K562 (cell line): ENCODE measurements around the gene DTYMK. TPM values are rescaled to one million over a fixed set of nuclear protein-coding genes. Genes with fewer than 3 reads are reported as not detected.
A peak's percentile ranks its signal among the peaks of the same experiment; 100 is the strongest.

Experiments used
- HDAC6 ChIP-seq: IDR thresholded peaks from 2 replicates; pipeline ENCODE4 v1.6.1; 2012; ENCODE audit warnings: low read depth, mild to moderate bottlenecking, control low read depth, inconsistent platforms, low read length, moderate library complexity
- NR3C1 ChIP-seq: sonication (generic); formaldehyde crosslinking; IDR thresholded peaks from 2 replicates; pipeline ENCODE4 v1.8.1; 2022; ENCODE audit warnings: missing genetic modification reagents
- NUFIP1 ChIP-seq: fragments of 450-650 bp; IDR thresholded peaks from 2 replicates; pipeline ENCODE4 v1.6.1; 2018; ENCODE audit not compliant: partially characterized antibody
- POLR3G ChIP-seq: IDR thresholded peaks from 2 replicates; pipeline ENCODE4 v1.6.1; 2011; ENCODE audit not compliant: insufficient read length, insufficient replicate concordance; ENCODE audit errors: extremely low read depth
- SUPT5H ChIP-seq: fragments of 450-650 bp; IDR thresholded peaks from 2 replicates; pipeline ENCODE4 v1.6.1; 2016
- TAL1 ChIP-seq: fragments of 450-650 bp; IDR thresholded peaks from 2 replicates; pipeline ENCODE4 v1.6.1; 2016; ENCODE audit warnings: mild to moderate bottlenecking
- TEAD1 ChIP-seq, 2 experiments: fragments of 450-650 bp in 1 of 2; sonication (generic) in 1 of 2; formaldehyde crosslinking; IDR thresholded peaks; 2 replicates each; pipeline versions ENCODE4 v1.4.0 to v1.8.0; 2020 to 2022; ENCODE audit warnings: mild to moderate bottlenecking in 2 of 2, missing genetic modification reagents in 1 of 2
- ZFP1 ChIP-seq: fragments of 450-650 bp; formaldehyde crosslinking; IDR thresholded peaks from 2 replicates; pipeline ENCODE4 v1.4.0; 2020; ENCODE audit warnings: mild to moderate bottlenecking, mixed read lengths
- ZNF24 ChIP-seq: fragments of 450-650 bp; IDR thresholded peaks from 2 replicates; pipeline ENCODE4 v1.6.1; 2016
- ZNF347 ChIP-seq: fragments of 450-650 bp; formaldehyde crosslinking; IDR thresholded peaks from 2 replicates; pipeline ENCODE4 v1.4.0; 2020; ENCODE audit warnings: low read depth, mild to moderate bottlenecking, moderate library complexity
- polyA plus RNA-seq, 8 experiments: library from polyadenylated mRNA; depleted of rRNA in 4 of 8; stranded (reverse) in 5 of 8; unstranded in 3 of 8; fragments of >200 nt; fragmentation: Nextera tagmentation in 2 of 8; fragmentation: Illumina TruSeq in 1 of 8; extraction: Ambion mirVana in 2 of 8; extraction: Trizol in 1 of 8; gene quantifications; 2 replicates each; pipeline versions ENCODE4 v1.2.1 to v1.2.3, GENCODE V29; 2011 to 2014; ENCODE audit warnings: inconsistent platforms in 1 of 8, missing spikeins in 1 of 8
- total RNA-seq, 7 experiments: library from RNA; depleted of rRNA in 6 of 7; stranded (reverse); fragments of >200 nt in 6 of 7; fragmentation: Illumina TruSeq in 2 of 7; extraction: Trizol in 2 of 7; gene quantifications; 2 replicates each; pipeline versions ENCODE4 v1.2.1 to v1.2.3, GENCODE V29; 2011 to 2021; ENCODE audit warnings: low replicate concordance in 1 of 7
- TF ChIP-seq, protein P1 (sequence below): fragments of 450-650 bp; IDR thresholded peaks from 2 replicates; pipeline ENCODE4 v1.6.1; 2016; ENCODE audit warnings: low read depth
- TF ChIP-seq, protein P2 (sequence below): fragments of 250-450 bp; sonication (Bioruptor Pico); IDR thresholded peaks from 2 replicates; pipeline ENCODE4 v1.4.0; 2020; ENCODE audit warnings: mild to moderate bottlenecking, moderate library complexity, borderline replicate concordance
- TF ChIP-seq, protein P3 (sequence below), 2 experiments: fragments of 250-450 bp in 1 of 2; fragments of 450-650 bp in 1 of 2; sonication (Bioruptor Pico) in 1 of 2; IDR thresholded peaks; 2 replicates each; pipeline versions ENCODE4 v1.6.1 to v1.8.0; 2016 to 2021; ENCODE audit warnings: mild to moderate bottlenecking in 2 of 2, moderate library complexity in 2 of 2, missing compliant biosample characterization in 1 of 2, missing genetic modification characterization in 1 of 2
- TF ChIP-seq, protein P4 (sequence below): sonication (generic); formaldehyde crosslinking; IDR thresholded peaks from 2 replicates; pipeline ENCODE4 v1.5.0; 2020; ENCODE audit warnings: missing genetic modification reagents

Gene DTYMK
- total and polyA plus RNA-seq, 9 of the 15 experiments (the other 6 are each of a cell fraction or from before 2014, with no cell fraction given), result 8.2 to 85.0 (median 47.9) TPM

- TF ChIP-seq, protein P1, sequence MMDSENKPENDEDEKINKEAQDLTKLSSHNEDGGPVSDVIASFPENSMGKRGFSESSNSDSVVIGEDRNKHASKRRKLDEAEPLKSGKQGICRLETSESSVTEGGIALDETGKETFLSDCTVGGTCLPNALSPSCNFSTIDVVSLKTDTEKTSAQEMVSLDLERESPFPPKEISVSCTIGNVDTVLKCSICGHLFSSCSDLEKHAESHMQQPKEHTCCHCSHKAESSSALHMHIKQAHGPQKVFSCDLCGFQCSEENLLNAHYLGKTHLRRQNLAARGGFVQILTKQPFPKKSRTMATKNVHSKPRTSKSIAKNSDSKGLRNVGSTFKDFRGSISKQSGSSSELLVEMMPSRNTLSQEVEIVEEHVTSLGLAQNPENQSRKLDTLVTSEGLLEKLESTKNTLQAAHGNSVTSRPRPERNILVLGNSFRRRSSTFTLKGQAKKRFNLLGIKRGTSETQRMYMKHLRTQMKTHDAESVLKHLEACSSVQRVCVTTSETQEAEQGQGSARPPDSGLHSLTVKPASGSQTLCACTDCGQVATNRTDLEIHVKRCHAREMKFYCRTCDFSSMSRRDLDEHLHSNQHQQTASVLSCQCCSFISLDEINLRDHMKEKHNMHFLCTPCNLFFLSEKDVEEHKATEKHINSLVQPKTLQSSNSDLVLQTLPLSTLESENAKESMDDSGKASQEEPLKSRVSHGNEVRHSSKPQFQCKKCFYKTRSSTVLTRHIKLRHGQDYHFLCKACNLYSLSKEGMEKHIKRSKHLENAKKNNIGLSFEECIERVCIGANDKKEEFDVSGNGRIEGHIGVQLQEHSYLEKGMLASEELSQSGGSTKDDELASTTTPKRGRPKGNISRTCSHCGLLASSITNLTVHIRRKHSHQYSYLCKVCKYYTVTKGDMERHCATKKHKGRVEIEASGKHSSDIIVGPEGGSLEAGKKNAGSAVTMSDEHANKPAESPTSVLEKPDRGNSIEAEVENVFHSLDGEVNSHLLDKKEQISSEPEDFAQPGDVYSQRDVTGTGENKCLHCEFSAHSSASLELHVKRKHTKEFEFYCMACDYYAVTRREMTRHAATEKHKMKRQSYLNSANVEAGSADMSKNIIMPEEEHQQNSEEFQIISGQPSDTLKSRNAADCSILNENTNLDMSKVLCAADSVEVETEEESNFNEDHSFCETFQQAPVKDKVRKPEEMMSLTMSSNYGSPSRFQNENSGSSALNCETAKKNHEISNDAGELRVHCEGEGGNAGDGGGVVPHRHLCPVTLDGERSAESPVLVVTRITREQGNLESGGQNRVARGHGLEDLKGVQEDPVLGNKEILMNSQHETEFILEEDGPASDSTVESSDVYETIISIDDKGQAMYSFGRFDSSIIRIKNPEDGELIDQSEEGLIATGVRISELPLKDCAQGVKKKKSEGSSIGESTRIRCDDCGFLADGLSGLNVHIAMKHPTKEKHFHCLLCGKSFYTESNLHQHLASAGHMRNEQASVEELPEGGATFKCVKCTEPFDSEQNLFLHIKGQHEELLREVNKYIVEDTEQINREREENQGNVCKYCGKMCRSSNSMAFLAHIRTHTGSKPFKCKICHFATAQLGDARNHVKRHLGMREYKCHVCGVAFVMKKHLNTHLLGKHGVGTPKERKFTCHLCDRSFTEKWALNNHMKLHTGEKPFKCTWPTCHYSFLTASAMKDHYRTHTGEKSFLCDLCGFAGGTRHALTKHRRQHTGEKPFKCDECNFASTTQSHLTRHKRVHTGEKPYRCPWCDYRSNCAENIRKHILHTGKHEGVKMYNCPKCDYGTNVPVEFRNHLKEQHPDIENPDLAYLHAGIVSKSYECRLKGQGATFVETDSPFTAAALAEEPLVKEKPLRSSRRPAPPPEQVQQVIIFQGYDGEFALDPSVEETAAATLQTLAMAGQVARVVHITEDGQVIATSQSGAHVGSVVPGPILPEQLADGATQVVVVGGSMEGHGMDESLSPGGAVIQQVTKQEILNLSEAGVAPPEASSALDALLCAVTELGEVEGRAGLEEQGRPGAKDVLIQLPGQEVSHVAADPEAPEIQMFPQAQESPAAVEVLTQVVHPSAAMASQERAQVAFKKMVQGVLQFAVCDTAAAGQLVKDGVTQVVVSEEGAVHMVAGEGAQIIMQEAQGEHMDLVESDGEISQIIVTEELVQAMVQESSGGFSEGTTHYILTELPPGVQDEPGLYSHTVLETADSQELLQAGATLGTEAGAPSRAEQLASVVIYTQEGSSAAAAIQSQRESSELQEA, result no peak
- TF ChIP-seq NR3C1, result no peak
- TF ChIP-seq, protein P2, sequence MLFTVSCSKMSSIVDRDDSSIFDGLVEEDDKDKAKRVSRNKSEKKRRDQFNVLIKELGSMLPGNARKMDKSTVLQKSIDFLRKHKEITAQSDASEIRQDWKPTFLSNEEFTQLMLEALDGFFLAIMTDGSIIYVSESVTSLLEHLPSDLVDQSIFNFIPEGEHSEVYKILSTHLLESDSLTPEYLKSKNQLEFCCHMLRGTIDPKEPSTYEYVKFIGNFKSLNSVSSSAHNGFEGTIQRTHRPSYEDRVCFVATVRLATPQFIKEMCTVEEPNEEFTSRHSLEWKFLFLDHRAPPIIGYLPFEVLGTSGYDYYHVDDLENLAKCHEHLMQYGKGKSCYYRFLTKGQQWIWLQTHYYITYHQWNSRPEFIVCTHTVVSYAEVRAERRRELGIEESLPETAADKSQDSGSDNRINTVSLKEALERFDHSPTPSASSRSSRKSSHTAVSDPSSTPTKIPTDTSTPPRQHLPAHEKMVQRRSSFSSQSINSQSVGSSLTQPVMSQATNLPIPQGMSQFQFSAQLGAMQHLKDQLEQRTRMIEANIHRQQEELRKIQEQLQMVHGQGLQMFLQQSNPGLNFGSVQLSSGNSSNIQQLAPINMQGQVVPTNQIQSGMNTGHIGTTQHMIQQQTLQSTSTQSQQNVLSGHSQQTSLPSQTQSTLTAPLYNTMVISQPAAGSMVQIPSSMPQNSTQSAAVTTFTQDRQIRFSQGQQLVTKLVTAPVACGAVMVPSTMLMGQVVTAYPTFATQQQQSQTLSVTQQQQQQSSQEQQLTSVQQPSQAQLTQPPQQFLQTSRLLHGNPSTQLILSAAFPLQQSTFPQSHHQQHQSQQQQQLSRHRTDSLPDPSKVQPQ (CRISPR knock-in tag), result no peak
- 0 out of 4 replicates have a peak, but pooled peaks of 1 of the 2 experiments have one; percentile 16 for TF ChIP-seq TEAD1 (CRISPR knock-in tag; IDR thresholded peaks at IDR 0.05)
- TF ChIP-seq SUPT5H, result peak; percentile 73
- TF ChIP-seq, protein P3, sequence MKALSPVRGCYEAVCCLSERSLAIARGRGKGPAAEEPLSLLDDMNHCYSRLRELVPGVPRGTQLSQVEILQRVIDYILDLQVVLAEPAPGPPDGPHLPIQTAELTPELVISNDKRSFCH (CRISPR knock-in tag; IDR thresholded peaks at IDR 0.05), result no peak
- TF ChIP-seq, protein P3 (tag; IDR thresholded peaks at IDR 0.05), result no peak
- TF ChIP-seq ZNF347, result no peak
- TF ChIP-seq, protein P4, sequence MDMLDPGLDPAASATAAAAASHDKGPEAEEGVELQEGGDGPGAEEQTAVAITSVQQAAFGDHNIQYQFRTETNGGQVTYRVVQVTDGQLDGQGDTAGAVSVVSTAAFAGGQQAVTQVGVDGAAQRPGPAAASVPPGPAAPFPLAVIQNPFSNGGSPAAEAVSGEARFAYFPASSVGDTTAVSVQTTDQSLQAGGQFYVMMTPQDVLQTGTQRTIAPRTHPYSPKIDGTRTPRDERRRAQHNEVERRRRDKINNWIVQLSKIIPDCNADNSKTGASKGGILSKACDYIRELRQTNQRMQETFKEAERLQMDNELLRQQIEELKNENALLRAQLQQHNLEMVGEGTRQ (CRISPR knock-in tag), result no peak
- no peak for TF ChIP-seq HDAC6
- no peak for TF ChIP-seq ZFP1 (CRISPR knock-in tag)
- TF ChIP-seq TAL1, result no peak
- no peak for TF ChIP-seq POLR3G
- TF ChIP-seq ZNF24, result no peak
- TF ChIP-seq NUFIP1, result no peak
These were observed 15.0 kb upstream of the DTYMK start, which contains the start of gene ING5 (continued) for GRCh38 chr2:241701399-241702154.
